Pulmonary artery endothelial cell (primary cell): ENCODE data around the gene AOPEP. TPM values are rescaled to one million over a fixed set of nuclear protein-coding genes. Genes with fewer than 3 reads are reported as not detected.
"Not testable (repeated sequence)": the region's sequence is repeated elsewhere in the genome, so short reads cannot be mapped to it uniquely, and the experiment has no call there.

Experiments
- DNase-seq: peaks from one replicate; pipeline ENCODE4 v3.0.0-alpha.2; 2011; ENCODE audit warnings: low read depth, low spot score
- total RNA-seq: library from RNA; depleted of rRNA; stranded (reverse); fragments of >200 nt; gene quantifications from 2 replicates; pipeline ENCODE4 v1.2.3, GENCODE V29; 2014

Gene AOPEP
- total RNA-seq, 1 donor from 2014 or later, result 19.2 TPM

GRCh38 chr9:94867281-94867841, 140.9 kb downstream of the AOPEP start:
- peak; percentile 76 for DNase-seq

- DNase-seq, result peak; percentile 46
Observed at GRCh38 chr9:94867842-94868312, 141.4 kb downstream of the AOPEP start.

- DNase-seq, result no peak
Observed at GRCh38 chr9:94868464-94868863, 142.0 kb downstream of the AOPEP start.

DNA sequence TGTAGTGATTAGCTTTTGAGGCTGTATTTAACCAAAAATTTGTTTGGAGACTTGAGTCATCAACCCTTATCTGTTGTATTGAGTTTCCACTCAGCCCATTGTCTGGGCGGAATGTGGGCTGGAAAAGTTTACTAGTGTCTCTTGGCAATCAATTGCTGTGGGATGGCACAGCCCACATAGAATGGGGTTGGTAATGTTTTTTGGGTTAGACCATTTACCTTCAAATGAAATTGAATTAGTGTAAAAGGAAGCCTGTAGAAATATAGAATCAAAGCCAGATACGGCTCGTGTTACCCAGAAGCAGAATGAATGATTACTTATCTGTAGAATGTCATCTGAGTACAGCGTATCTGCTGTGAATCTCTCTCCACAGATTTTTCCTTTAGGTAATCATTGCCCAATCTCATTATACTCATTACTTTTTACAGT, 142.9 kb downstream of the AOPEP start:
- DNase-seq, result no peak

DNA sequence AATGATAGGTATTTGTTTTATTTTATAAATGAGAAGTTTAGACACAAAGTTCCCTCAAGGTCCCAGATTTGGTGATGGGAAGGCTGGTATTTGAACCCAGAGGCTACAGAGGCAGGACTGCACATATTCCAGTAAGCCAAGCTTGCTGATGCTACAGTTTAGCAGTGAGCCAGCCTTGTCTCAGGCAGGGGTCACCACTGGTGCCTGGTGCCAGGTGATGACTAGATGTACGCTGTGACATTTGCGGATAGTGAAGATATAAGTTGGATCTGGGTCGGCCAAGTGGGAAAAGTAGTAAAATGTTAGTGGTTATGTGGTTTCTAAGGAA, 143.9 kb downstream of the AOPEP start:
- no peak for DNase-seq

DNA sequence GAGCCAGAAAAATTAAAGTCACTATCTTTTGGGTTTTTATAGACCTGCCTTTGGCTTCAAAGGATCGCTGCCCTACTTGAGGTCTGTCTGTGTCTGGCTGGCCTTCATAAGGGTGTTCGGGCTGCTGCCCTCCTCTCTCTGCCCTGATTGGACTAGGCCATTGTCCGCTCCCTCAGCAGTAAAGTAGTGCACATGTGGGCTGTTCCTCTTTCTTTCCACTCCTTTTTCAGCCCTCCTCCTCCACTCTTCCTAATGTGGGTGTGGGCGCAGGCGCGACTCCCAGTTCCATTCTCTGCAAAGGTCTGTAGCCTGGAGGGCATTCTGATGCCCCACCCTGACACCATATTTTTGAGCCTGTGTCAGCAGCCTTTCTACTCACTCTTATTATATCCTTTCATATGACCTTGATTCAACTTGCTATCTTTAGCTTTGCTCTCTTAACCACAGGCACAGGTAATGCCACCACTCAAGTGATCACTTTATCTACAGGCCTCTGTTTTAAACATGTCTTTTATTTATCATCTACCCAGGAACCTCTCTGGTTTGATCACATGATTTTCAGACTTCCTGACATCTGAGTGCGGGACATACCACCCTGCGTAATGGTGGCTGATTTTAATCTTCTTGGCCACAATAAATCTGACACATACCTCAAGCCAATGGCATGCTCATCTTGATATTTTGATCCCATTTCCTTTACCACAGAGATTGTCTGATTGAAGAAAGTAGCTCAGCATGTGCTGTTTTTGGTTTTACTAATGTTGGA, 144.5 kb downstream of the AOPEP start:
- DNase-seq, result no peak

GRCh38 chr9:94872083-94872833, 145.8 kb downstream of the AOPEP start:
- no peak for DNase-seq

GRCh38 chr9:94872891-94873511, 146.5 kb downstream of the AOPEP start:
- DNase-seq, result no peak

- no peak for DNase-seq
Observed at GRCh38 chr9:94874316-94874715, 147.8 kb downstream of the AOPEP start.

DNA sequence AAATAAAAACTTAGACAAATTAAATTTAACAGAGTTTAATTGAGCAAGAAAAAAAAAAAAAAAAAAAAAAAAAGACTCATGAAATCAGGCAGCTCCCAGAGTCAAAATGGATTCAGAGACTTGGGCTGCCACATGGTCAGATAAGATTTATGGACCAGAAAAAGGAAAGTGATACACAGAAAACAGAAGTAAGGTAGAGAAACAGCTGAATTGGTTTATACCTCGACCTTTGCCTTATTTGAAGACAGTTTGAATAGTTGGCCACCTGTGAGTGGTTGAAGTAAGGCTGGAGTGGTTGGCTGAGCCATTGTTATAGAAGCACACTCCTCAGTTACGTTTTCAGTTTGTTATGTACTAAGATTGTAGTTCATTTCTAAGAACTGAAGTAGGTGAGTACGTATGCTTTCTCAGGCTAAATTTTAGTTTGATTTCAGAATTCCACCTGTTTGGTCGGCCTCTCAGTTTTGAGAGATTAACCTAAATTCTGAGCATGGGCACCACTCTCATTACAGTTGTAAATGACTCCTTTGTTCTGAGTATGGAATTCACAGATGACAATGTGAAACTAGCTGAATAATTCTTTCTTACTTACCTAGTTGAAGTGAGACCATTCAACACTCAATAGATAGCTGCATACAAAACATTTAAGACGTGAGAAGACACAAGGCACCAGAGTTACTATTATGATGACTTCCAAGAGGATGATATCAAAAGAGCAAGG, 149.0 kb downstream of the AOPEP start:
- no peak for DNase-seq

DNA sequence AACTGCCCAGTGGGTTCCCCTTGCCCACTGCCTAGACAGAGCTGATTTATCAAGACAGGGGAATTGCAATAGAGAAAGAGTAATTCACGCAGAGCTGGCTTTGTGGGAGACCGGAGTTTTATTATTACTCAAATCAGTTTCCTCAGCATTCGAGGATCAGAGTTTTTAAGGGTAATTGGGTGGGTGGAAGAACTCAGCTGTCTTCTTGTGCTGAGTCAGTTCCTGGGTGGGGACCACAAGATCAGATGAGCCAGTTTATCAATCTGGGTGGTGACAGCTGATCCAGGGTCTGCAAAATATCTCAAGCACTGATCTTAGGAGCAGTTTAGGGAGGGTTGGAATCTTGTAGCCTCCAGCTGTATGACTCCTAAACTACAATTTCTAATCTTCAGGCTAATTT, 152.3 kb downstream of the AOPEP start:
- not testable (repeated sequence) for DNase-seq

DNA sequence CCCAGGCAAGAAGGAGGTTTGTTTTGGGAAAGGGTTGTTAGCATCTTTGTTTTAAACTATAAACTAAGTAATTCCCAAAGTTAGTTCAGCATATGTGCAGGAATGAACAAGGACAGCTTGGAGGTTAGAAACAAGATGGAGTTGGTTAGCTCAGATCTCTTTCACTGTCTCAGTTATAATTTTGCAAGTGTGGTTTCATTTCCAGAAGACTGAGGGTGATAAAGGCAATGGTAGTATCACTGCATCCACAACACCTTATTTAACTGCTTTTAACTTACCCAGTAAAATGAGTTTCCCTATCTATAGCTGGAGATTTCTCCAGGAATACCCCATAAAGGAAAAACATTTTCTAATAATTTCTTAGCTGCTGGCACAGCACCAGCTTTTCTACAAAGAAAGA, 152.7 kb downstream of the AOPEP start:
- no peak for DNase-seq

GRCh38 chr9:94881023-94881422, 154.5 kb downstream of the AOPEP start:
- no peak for DNase-seq

DNA sequence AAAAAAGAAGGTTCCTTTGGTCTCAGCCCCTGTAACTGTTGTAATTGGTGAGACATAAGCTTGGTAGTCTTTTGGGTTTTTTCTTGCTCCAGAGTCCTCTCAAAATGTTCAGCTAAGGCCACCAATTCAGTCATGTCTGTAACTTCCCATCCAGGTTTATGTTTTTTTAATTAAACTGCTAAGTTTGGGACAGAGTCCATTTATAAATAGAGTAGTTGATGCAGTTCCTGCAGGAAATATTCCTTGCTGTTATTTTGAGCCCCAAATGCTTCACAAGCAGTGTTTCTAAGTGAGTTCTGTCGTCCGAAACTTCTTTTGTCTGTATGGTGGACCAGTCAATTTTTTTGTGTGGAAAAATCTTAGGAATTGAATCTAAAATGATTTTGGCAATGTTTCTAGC, 155.0 kb downstream of the AOPEP start:
- no peak for DNase-seq

GRCh38 chr9:94881940-94882339, 155.4 kb downstream of the AOPEP start:
- DNase-seq, result no peak

- no peak for DNase-seq
Observed at GRCh38 chr9:94882966-94883641, 156.6 kb downstream of the AOPEP start.

DNA sequence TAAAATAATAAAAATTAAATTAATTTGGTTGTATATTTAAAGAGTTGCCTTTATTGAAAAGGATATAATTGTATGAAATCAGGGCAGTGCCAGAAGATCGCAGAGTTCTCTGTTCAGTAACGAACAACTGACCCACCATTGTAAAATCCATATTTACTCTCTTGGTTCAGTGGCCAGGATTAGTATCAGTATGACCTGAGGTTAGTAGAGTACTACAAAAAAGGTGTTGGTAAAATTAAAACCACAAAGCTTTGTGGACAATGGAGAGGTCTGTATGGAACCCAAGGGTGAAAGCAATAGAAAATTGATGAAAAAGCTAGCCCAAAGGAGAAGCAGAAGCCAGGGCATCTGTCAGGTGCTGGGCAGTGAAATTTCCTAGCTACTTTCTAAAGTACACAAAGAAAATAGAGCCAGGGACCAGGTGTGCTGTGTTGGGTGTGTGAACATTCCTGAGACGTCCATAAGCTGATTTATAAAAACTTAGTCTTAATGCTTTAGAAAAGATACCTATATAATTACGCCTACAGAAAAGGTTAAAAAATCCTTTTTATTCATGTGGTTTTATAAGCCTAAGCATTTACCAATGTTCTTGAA, 159.5 kb downstream of the AOPEP start:
- no peak for DNase-seq

DNA sequence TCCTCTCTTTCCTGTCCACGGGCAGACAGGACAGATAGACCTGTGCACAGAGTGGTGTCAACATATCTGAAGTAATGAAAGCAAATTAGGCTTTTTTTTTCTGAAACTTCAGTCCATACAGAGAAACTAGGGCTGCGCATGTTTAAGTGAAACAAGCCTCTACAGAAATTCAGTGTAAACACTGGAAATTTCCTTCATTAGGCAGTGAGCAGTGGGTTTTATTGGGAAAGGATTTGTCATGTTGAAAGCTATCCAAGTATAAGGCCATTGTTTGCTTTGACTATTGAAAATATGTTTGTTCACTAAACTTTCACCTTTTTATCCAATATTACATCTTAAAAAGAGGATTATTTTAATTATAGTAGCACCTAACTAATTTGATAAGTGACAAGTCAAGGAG, 161.2 kb downstream of the AOPEP start:
- DNase-seq, result no peak

DNA sequence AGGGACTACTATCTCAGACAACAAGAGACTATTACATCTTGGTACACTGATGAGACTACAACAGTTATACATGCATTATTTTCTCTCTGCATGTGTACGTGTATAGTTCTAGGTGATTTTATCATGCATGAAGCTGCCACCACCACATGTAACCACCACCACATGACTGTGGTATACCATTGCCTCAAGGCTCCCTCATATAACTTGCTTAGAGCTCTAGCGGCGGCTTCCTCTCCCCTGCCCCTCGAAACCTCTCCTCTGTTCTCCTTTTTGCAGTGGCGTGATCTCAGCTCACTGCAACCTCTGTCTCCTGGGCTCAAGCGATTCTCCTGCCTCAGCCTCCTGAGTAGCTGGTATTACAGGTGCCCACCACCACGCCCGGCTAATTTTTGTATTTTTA, 162.3 kb downstream of the AOPEP start:
- no peak for DNase-seq

- no peak for DNase-seq
Observed at GRCh38 chr9:94889628-94890027, 163.1 kb downstream of the AOPEP start.
